C1 segment of cervical spinal cord (tissue), 14 donors: ENCODE data around the gene ATP10A.

Experiments used
- DNase-seq, 14 donors: peaks; one replicate each; lab custom pipeline; 2025; lab: John Stamatoyannopoulos, UW

Gene ATP10A

DNA sequence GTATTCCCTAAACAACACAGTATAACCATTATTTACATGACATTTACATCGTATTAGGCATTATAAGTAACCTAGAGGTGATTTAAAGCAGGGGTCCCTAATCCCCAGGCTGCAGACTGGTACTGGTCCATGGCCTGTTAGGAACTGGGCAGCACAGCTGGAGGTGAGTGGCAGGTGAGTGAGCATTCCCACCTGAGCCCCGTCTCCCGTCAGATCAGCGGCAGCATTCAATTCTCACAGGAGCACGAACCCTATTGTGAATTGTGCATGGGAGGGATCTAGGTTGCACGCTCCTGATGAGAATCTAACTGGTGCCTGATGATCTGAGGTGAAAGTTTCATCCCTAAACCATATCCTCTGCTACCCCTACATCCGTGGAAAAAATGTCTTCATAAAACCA, 138.2 kb downstream of the ATP10A start:
- DNase-seq: no peak

DNA sequence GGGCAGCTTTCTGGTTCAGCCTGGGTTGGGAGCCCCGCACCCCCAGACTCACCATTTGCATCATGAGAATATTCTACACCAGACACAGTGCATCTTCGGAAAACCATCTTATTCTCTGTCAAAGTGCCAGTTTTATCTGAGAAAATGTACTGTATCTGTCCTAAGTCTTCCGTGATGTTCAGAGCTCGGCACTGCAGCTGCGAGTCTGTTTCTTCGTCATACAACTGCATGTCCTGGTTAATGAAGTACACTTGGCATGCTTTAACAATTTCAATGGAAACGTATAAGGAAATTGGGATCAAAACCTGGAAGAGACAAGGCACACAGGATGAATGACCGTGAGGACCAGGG, 141.5 kb downstream of the ATP10A start:
- no peak for DNase-seq

DNA sequence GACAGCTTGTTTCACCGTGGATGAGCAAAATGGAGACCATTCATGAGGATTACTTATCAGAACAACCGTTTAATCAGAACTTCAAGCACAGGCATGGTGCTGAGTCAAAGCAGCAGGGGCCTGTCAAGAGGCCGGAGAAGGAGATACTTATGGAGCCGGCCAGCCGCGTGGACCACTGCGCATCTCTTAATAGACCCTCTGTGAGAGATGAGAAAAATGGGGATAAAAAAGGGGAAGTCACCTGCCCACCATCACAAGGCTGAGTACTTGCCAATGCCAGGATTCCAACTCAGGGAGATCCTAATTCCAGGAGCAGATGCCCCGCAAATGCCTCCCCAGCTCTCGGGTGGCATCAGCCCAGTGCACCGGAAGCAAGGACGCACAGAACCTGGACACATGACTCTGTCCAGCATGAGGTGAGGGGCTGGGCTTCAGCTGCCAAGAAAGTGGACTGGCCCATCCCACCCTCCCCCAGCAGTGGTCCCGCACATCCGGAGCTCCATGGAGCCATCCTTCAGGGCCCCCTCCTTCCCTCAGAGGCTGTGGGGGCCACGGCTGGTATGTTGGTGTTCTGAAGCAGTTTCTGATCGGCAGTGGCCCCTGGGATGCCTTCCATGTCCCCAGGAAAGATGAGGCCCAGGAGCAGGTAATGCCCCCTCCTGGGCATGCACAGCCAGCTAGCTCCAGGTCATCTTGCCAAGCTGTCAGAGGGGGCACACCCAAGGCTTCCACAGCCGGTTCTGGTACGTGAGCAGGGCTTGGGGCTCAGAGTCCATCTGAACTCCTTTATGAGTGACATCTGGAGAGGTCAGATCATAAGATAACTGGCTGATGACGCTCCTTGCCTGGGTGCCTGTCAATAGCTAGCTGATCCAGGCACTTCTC, 143.8 kb downstream of the ATP10A start:
- no peak for DNase-seq

DNA sequence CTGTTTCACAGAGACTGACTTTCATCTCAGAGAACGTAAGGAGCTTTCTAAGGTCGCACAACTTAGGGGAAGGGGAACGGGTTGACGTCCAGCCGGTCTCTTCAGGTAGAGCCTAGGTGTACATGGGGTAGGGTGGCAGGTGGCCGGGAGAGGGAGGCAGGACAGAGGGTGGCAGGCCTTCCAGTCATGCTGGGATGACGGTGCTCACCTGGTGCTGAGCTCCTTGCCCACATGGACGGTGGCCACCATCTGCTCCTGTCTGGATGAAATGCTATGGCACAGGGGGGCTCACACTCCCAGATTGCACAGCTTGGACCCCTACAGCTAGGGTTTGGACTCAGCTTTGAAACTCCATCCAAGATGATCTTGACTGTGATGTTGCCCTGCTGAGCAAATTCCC, 144.5 kb downstream of the ATP10A start:
- peak in 1 of 14 donors; percentile 79 for DNase-seq

DNA sequence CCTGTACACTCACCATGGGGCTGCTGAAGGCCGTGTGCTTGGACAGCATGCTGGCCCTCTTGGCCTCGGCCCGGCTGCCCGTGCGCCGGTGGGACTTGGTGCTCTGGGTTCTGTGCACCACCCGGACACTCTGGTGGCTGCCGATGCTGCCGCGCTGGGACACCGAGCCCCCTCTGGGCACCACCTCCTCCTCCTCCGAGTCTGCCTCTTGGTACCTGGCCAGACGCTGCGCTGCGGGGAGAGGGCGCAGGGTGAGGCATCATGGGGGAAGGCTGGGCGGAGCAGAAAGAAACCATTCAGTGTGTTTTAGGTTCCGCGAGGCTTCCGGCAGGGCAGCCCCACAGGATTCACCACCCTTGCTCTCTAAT, 145.0 kb downstream of the ATP10A start:
- peak in 2 of 14 donors; percentile 31 to 54 for DNase-seq

DNA sequence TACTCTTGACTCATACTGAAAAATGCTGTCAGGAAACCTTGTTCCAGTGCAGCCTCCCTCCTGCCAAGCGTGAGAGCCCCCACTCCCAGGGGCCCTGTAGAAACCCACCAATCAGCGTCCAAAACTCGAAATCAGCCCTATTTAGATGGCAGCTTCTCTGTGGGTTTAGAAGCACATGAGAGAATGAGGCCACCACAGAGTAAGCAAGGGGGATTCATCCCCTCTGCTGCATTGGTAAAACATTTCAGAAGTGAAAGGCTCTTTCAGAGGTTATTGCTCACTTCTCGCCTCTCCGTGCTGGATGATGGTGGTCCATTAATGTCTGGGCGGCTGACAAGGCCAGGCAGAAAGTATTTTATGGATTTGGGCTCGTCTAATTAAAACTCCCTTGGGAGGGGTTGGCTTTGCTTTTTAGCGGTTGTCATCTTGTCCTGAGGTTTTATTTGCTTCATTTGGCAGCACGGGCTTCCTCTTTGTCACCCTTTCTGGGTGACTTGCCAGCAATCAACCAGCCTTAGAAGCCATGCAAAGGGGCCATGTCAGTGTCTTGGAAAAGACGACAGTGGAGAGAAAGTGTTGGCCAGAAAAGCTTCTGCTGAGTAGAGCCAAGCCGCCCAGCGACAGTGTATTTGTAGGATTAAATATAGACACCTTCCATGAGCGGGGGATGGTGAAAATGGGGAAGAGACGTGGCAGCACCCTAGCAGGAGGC, 145.5 kb downstream of the ATP10A start:
- DNase-seq: peak in 4 of 14 donors; percentile 29 to 42 (median 36)

DNA sequence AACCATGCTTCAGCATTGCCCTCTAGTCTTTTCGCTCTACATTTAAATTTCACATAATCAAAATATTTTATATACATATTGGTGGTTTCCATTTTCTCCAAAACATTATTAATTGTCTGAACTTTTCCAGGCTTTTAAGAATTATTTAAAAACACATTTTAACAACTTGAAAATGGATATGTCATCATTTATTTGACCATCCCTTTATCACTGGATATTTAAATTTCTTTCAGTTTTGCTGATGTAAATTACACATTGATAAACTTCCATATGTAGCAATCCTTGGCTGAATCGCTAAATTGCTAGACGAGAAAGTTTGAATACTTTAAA, 146.0 kb downstream of the ATP10A start:
- no peak for DNase-seq

DNA sequence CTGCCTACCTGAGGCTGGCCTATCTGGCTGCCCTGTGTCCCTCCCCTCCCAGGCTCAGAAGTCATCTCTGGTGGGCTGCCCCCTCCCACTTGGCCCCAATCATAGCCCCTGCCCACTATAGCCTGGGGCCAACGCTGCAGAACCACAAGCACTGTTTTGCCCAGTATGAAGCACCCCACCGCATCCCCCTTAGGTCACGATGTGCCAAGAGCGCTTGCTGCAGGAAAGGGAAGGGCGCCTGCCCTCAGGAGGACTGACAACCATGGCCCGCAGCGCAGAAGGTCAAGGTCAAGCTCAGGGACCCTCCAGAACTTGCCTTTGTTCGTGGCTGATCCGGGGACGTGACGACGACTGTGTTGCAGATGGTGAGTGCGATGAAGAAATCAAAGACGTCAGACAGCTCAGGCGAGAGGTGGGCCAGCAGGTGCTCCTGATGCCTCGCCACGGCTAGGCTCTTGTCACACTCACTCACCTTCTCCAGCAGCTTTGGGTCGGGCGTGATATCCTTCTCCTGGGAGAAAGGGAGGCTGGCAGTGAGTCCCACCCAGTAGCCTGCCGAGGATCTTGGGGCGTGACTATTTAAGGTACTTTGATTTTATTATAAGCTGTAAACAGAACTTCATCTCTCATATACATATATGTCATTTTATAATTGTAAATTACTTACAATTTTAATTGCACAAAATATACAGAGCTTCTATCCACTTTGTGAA, 146.6 kb downstream of the ATP10A start:
- DNase-seq: no peak

DNA sequence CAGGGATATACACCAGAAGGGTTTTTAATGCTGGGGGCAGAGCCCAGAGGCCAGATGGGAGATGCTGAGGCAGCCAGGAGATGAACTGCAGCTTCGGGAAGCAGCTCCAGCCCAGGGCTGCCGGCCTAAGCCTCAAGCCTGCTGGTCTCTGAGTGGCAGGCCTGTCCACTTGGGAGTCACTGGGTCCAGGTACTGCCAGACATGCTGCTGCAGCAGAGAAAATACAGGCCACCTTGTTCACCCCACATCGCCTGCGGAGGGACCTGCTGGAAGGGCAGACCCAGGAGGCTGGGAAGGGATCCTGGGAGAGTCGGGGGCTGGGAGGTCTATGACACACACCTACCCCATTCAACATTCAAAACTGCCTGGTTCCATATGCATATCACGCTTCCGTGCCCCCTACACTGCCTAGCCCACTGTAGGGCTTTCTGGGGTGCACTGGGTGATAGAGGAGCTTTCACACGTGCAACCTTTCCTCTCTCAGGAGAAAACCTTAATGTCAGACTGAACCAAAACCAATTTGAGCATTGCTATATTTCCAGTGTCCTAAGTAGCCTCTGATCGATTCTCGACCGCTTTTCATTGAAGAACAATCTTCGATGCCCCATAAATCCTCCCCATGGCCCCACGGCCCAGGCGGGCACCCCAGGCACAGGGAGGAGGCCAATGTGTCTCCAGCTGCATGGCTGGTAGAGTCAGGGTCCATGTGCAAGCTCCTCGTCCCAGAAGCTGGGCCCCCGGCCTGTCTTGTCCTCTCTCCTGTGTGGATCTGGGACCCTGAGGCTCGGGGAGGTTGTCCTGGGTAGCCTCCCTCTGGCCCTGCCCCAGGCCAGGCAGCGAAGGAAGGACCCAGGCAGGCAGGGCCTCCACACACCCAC, 147.4 kb downstream of the ATP10A start:
- no peak for DNase-seq

DNA sequence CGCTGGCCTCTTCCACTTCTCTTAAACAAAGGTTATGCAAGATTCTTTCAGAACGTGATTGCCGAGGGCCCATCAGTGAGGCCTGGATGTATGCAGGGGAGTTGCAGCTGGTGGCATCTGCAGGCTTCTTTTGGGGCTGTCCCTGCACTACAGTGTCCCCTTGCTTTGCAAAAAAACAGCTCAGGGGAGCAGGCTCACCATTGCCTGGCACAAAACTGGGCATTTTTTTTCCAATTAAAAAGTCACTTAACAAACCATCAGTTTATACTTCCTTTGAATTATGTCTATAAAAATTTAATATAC, 148.6 kb downstream of the ATP10A start:
- no peak for DNase-seq

DNA sequence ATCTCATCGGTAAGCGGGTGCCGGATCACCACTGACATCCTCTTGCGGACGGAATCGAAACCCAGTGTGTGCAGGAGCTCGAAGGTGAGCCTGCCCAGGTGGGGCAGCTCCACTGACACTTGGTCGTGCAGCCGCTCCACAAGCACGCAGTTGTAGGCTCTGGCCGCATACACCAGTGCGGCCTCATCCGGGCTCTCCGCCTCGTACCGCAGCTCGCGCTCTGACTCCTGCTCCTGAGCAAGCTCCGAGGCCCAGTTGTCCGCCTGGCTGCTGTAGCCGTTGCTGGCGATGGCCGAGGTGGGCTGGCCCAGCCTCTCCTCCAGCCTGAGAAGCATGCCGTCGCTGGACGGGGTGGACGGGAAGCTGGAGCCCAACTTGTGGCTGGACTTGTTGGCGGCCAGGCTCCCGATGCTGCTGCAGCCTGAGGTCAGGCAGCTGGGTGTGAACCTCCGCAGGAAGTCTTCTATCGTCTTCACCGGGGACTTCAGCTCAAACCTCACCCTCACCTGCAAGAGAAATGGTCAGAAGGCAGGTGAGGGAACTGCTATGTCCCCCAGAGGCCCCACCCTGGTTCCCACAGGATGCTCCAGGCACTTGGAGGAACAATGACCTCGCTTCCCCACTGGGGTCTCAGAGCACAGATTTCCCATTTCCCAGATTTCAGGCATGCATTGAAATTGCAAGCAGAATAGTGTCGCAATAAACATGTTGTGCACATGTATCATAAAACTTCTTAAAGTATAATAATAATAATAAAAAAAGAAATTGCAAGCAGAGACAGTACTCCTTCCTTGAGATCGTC, 149.2 kb downstream of the ATP10A start:
- no peak for DNase-seq

DNA sequence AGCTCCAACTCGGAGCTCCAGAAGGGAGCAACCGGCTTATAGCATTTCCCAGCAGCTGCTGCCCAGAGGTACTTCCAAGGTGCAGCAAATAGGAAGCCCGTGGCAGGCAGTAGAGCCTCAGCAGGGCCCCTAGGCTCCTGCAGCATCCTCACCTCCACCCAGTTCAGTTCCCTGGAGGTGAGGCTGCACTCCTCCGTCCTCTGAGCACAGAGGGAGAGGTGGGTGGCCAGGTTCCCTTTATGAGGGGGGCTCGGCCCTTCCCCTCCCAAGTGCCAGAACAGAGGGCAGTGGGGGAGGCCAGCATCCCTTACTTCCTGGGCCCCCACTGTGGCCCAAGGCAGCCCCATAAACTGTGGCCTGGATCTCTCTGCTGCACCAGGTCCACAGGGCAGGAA, 150.2 kb downstream of the ATP10A start:
- DNase-seq: no peak

DNA sequence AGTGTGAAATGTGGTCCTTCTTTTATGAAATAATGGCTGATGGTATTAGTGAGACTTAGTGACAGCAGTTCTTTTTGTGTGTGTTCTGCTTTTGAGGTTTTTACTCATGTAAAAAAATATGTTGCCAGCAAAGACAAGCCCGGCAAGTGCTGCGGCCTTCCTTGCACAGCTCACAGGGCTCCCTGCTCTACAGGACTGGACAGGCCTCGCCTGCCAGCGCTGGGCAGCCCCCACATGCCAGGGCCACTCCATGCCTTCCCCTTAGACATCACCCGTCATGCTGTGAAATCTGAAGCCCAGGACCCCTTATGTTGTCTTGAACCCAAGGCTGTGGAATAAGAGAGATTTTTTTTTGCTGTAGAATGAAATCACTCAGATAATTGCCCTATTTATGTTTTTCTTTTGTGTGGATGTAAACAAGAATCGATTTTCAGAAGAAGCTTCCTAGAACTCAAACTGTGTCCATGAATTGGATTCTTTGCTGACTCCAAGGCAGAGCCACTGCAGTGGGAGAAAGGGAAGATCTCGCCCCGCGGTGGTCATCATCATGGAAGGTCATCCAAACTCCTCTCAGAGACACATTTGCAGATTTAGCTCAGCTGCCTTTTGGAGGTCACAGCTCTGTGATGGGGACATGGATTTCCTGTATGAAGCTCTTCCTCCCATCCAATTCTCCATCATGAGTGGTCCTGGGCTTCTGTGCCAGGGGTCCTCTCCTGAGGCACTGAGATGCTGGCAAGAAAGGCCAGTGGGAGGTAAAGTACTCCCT, 150.8 kb downstream of the ATP10A start:
- DNase-seq: no peak

DNA sequence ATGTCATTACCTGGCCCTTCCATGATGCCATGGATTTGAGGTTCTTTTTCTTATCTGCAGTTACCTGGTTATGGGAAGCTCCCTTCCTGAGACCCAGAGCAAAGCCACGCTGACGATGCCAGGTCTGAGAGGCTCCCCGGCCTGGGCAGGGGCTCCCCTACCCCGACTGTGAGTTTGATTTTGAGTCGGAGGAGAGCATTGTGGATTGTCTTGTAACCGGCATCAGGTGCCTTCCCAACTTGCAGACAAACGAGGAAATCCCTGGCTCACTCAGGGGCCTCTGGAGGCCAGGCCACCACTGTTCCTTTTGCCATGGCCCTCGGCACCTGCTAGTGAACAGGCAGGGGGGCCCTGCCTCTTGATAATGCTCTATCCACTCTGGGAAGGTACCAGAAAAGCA, 151.4 kb downstream of the ATP10A start:
- DNase-seq: no peak

DNA sequence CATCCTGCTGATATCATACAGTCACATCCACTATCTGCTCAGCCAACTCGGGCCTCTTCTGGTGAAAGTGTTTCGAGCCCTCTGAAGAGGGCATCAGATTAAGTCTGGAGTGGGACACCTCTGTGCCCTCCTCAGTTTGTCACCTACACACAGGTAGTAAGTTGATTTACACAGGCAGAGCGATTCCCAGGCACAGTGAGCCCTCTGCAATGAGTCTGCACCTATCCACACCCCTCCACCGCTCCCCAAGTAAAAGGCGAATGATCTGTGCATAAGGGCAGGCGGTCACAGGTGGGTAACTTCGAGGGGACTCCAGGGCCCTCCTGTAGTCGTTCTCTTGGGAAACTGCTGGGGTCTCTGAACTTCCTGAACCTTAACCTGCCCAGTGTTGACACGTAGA, 152.0 kb downstream of the ATP10A start:
- no peak for DNase-seq

DNA sequence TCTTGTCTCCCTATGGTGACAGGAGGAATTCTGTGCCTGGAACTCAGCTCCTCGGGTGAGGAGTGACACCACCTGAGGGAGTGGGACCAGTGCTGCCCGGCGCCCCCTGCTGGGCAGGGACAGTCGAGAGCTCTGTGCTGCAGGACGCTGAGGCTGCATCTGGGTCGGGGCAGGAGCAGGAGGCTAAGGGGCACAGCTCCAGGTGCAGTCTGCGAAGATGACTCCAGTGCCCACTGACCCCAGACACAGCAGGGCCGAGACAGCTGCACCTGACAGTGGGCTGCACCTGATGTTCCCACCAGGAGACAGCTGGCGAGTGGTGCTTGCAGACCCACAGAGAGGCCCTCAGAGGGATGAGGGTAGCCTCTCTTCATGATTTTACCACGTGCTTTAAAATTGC, 152.9 kb downstream of the ATP10A start:
- DNase-seq: no peak

DNA sequence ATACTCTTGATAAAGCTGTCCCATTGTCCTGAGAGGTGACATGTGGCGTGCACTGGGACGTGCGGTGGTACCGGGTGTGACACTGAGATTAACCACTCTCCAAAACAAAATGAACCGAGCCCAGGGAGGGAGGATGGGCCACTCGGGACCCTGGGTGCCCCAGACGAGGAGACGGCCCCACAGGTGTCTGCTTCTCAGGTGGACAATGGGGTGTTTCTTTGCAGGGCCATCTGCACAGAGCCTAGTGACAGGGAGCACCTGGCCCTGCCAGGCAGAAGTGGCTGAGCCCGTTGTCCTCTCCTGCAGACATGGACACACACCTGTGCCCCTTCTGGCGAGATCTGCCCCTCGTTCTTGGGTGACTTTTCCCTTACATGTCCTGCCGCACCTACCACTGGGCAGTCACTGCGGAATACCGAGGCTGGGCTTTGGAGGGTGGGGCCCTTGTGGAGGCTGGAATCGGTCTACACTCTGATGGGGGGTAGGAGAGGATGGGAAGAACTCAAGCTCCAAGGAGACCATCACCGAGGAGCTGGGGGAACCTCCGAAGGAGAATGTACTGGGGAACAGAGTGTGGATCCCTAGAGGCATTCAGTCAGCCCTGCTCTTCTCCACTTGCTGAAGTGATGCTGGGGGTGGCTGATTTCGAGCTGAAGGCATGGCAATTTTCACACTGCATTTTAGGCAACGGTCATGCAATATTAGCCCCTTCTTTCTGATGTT, 153.5 kb downstream of the ATP10A start:
- no peak for DNase-seq

DNA sequence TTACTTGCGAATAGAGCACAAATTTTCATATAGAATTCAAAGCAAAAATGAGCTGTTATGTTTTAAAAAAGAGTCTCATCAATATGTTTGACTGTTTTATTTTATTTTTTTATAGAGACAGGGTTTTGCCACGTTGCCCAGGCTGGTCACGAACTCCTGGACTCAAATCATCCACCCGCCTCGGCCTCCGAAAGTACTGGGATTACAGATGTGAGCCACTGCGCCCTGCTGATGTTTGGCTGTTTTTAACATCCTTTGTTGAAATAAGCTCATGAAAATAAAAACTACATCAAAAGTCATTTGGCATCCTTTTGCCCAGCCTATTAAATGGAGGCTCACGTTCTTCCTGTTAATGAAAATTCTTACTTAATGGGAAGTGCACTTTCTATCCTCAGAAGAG, 154.7 kb downstream of the ATP10A start:
- DNase-seq: no peak

DNA sequence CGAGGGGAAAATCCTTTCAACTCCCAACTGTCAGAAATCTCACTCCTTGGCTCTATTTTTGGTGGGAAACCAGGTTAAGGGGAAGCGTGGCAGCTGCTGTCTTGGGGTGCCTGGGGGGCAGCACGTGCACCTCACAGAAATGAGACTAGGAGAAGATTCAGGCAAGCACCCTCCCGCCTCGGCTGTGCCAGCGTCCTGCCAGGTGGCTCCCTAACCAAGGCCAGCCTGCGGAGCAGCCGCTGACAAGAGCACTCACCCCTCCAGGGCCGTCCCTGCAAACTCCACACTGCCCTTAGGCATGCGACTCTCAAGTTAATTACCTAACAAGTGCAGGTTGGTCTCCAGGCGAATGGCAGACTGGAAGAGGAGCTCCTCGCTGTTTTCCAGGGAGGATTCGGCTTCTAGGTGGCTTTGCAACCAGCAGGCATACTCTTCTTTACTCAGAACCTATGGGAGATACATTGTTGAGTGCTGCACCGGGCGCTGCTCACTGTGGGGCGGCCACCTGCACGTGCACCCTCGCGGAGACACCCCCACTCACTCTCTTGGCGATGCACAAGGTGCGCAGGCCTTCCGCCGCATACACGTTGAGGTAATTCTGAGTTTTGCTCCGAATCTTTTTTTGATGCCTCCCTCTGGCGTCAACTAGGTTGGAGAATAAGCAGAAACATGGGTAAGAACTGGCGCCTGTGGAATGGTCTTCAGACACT, 155.3 kb downstream of the ATP10A start:
- no peak for DNase-seq
